HL-60/S4 treated with phorbol 12-myristate 13-acetate at 8.2 ng/mL for 4 days and 3 days (cell line): ENCODE data around the gene RNFT1.
"Not testable (repeated sequence)": the region's sequence is repeated elsewhere in the genome, so short reads cannot be mapped to it uniquely, and the experiment has no call there.

Experiments used
- in situ Hi-C: fragments of 300-500 bp; cut with MboI; formaldehyde crosslinking; loops from 2 replicates; pipeline ENCODE4 v1.15.0; 2022; ENCODE audit warnings: low sequenced_read_pairs

The RNFT1 gene

GRCh38 chr17:59930768-59931167 is 33.8 kb downstream of the RNFT1 start:
- in situ Hi-C loops, result not testable (repeated sequence)

DNA sequence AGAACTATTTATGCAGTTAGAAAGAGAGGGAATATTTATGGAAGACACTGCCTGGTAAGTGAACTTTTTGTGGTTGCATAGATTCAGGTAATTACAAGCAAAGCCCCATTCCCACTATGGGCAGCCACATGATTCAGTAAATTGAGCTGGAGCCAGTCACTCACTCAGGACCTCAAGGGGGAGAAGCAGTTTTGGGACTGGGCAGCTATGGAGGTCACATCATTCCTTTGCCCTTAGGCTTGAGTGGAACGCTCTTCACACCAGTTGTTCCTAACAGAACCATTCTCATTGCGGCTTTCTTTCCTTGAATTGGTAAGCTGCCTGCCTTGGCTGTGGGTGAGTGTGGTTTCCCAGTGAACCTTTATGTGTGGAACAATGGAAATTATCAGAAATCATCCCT is 34.4 kb downstream of the RNFT1 start:
- in situ Hi-C loops, result not testable (repeated sequence)

- in situ Hi-C loops, result not testable (repeated sequence)
Measured at GRCh38 chr17:59920637-59921036, 43.9 kb downstream of the RNFT1 start.

DNA sequence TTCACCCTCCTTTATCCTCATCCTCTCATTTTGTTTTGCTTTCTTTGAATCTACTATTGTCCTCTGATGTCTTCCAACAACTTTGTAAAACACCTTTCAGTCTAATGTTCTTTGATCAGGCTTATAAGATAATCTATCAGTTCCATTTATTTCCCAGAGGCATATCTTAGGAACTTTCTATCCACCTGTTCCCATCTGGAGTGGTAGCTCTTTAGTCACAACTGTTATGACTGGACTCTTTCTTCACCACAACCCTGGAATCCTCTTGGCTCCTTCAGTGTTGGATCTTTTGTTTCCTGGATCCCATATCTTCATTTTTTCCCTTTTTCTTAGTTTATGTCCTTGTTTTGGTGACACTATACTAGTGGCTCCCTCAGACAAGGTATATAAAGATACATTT is 48.1 kb downstream of the RNFT1 start:
- in situ Hi-C loops, result no loop called here

DNA sequence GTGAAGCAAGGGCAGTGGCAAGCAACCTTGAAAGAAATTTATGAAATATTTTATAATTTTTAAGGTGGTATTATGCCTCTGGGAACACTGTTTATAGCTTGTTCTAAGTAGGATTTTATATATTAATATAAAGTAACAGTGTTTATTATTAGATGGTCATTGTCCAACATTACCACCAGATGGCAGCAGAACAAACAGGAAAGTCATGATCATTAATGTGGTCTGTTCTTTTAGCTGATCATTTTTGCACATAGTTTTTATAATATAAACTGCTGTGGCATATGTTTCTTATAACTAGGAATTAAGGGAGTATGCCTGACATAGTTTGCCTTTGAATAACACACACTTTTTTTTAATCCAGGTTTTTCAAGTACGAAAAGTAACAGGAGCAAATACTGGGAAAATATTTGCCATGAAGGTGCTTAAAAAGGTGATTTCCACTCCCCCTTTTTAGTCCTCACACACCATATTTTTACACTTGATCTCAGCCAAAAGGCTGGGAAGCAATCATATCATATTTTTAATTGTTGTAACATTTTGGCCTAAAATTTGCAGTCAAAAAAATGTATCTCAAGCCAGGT is 50.2 kb downstream of the RNFT1 start:
- in situ Hi-C loops, result no loop called here

DNA sequence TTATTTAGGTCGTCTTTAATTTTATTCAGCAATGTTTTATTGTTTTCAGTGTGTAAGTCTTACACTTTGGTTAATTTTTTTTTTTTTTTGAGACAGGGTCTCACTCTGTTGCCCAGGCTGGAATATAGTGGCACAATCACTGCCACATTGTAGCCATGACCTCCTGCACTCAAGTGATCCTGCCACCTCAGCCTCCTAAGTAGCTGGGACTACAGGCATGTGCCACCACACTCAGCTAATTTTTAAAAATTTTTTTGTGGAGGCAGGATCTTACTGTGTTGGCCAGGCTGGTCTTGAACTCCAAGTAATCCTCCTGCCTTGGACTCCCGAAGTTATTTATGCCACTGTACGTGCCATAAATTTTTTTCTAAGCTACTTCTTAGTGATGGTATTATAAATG is 57.1 kb downstream of the RNFT1 start:
- in situ Hi-C loops, result no loop called here

- in situ Hi-C loops, result no loop called here
Measured at GRCh38 chr17:59903455-59903854, 61.1 kb downstream of the RNFT1 start.
